A549 (cell line): Measurements from ENCODE around the gene TRAPPC3. TPM values are rescaled to one million over a fixed set of nuclear protein-coding genes. Genes with fewer than 3 reads are reported as not detected.

ENCODE experiments used
- ATAC-seq, 2 experiments: fragments of 200-7000 bp in 1 of 2; fragments of >200 bp in 1 of 2; cut with Nextera tagmentation in 1 of 2; cut with Tn5 transposase in 1 of 2; 3 replicates each; pipeline versions ENCODE4 v1.8.0 to v1.9.1; 2018 to 2020; ENCODE audit warnings: mild to moderate bottlenecking in 1 of 2, moderate library complexity in 1 of 2
- CTCF ChIA-PET: fragments of 300-600 bp; sonication (Branson Sonifier 250); formaldehyde crosslinking; extraction: SDS; loops from one replicate; lab custom pipeline; 2021; ENCODE audit warnings: antibody characterized with exemption, inconsistent platforms; lab: Yijun Ruan, JAX
- POLR2A ChIA-PET: fragments of 350-600 bp; formaldehyde crosslinking; extraction: SDS; loops from one replicate; lab custom pipeline; 2021; ENCODE audit warnings: antibody characterized with exemption, inconsistent platforms; lab: Yijun Ruan, JAX
- DNase-seq, 2 experiments: peaks; one replicate each; pipeline versions ENCODE4 v3.0.0 to v3.0.0-alpha.2; 2011 to 2016; ENCODE audit warnings: low read depth in 1 of 2, low spot score in 1 of 2
- FAIRE-seq: peaks from 2 replicates; lab custom pipeline; 2011; peaks lifted over from hg19 to GRCh38; lab: Jason Lieb, UNC
- H3K27ac ChIP-seq, 2 experiments: fragments of >200 bp; sonication (Bioruptor Twin); formaldehyde crosslinking; 3 replicates each; pipeline ENCODE4 v1.5.1; 2016 to 2017
- H3K4me1 ChIP-seq: fragments of >200 bp; sonication (Bioruptor Twin); formaldehyde crosslinking; 3 replicates; pipeline ENCODE4 v1.6.1; 2016
- H3K4me2 ChIP-seq: fragments of >200 bp; sonication (Bioruptor Twin); formaldehyde crosslinking; 3 replicates; pipeline ENCODE4 v1.6.1; 2016
- H3K4me3 ChIP-seq: fragments of >200 bp; sonication (Bioruptor Twin); formaldehyde crosslinking; 3 replicates; pipeline ENCODE4 v1.5.1; 2016
- H3K9me3 ChIP-seq: fragments of >200 bp; sonication (Bioruptor Twin); formaldehyde crosslinking; 3 replicates; pipeline ENCODE4 v1.6.1; 2016
- CBX2 ChIP-seq: fragments of 200-600 bp; sonication (generic); IDR thresholded peaks from 2 replicates; pipeline ENCODE4 v1.6.1; 2016; ENCODE audit warnings: low read depth, mild to moderate bottlenecking, borderline replicate concordance
- CHD2 ChIP-seq: fragments of 150-350 bp; IDR thresholded peaks from 2 replicates; pipeline ENCODE4 v1.6.1; 2014; ENCODE audit warnings: low read length; ENCODE audit not compliant: partially characterized antibody
- EHF ChIP-seq: fragments of 250-450 bp; sonication (Bioruptor Pico); IDR thresholded peaks from 2 replicates; pipeline ENCODE4 v1.5.0; 2020; ENCODE audit warnings: mild to moderate bottlenecking
- ESRRA ChIP-seq: fragments of 150-350 bp; IDR thresholded peaks from 2 replicates; pipeline ENCODE4 v1.6.1; 2014; ENCODE audit warnings: mild to moderate bottlenecking, low read length, borderline replicate concordance
- FOXS1 ChIP-seq: fragments of 250-450 bp; sonication (Bioruptor Pico); IDR thresholded peaks from 2 replicates; pipeline ENCODE4 v1.5.0; 2020; ENCODE audit warnings: mild to moderate bottlenecking, moderate library complexity
- JUN ChIP-seq, 2 experiments: fragments of >200 bp; sonication (Bioruptor Twin); formaldehyde crosslinking; IDR thresholded peaks; 2 replicates in 1 of 2; 3 replicates in 1 of 2; pipeline ENCODE4 v1.6.1; 2016 to 2017
- NFE2L2 ChIP-seq: fragments of 150-350 bp; conservative IDR thresholded peaks from 2 replicates; pipeline ENCODE4 v1.6.1; 2014; ENCODE audit warnings: low read length
- RCOR1 ChIP-seq: fragments of 150-350 bp; IDR thresholded peaks from 2 replicates; pipeline ENCODE4 v1.6.1; 2014; ENCODE audit warnings: antibody characterized with exemption, low read length, low read depth
- TFCP2L1 ChIP-seq: fragments of 250-450 bp; sonication (Bioruptor Pico); IDR thresholded peaks from 2 replicates; pipeline ENCODE4 v1.5.0; 2021; ENCODE audit warnings: mild to moderate bottlenecking
- TP53 ChIP-seq: fragments of 250-450 bp; sonication (Bioruptor Pico); IDR thresholded peaks from 2 replicates; pipeline ENCODE4 v1.5.0; 2021; ENCODE audit warnings: mild to moderate bottlenecking, moderate library complexity
- ZNF302 ChIP-seq: fragments of 250-450 bp; sonication (Bioruptor Pico); IDR thresholded peaks from 2 replicates; pipeline ENCODE4 v1.9.0; 2021; ENCODE audit warnings: inconsistent platforms, mild to moderate bottlenecking, moderate library complexity
- WGBS: methylation state at CpG from one replicate; pipeline ENCODE4 v1.1.6; 2017; ENCODE audit errors: missing lambda C conversion rate; 5-methylcytosine and 5-hydroxymethylcytosine counted together
- polyA plus RNA-seq, 4 experiments: library from polyadenylated mRNA; depleted of rRNA in 3 of 4; stranded (reverse); fragments of >200 nt; fragmentation: RNase III in 1 of 4; extraction: RNeasy Plus Mini Kit Qiagen cat#74134 plus additional on column Dnase treatment in 1 of 4; gene quantifications; 2 replicates in 3 of 4; 3 replicates in 1 of 4; pipeline ENCODE4 v1.2.3, GENCODE V29; 2011 to 2017
- TF ChIP-seq, protein P1 (sequence below): fragments of >200 bp; sonication (Bioruptor Twin); formaldehyde crosslinking; IDR thresholded peaks from 2 replicates; pipeline ENCODE4 v1.6.1; 2016
- TF ChIP-seq, protein P2 (sequence below): fragments of >200 bp; sonication (Bioruptor Twin); formaldehyde crosslinking; IDR thresholded peaks from 3 replicates; pipeline ENCODE4 v1.6.1; 2016
- TF ChIP-seq, protein P3 (sequence below): fragments of >200 bp; sonication (Bioruptor Twin); formaldehyde crosslinking; IDR thresholded peaks from 3 replicates; pipeline ENCODE4 v1.5.1; 2016
- TF ChIP-seq, protein P4 (sequence below): IDR thresholded peaks from 2 replicates; pipeline ENCODE4 v1.6.1; 2012
- TF ChIP-seq, protein P5 (sequence below): fragments of 250-450 bp; sonication (Bioruptor Pico); IDR thresholded peaks from 2 replicates; pipeline ENCODE4 v1.5.0; 2021; ENCODE audit warnings: mild to moderate bottlenecking, moderate library complexity, borderline replicate concordance

The TRAPPC3 gene
- polyA plus RNA-seq, 2 of the 4 experiments (the other 2 are of a cell fraction), result 62.2 to 103 TPM

DNA sequence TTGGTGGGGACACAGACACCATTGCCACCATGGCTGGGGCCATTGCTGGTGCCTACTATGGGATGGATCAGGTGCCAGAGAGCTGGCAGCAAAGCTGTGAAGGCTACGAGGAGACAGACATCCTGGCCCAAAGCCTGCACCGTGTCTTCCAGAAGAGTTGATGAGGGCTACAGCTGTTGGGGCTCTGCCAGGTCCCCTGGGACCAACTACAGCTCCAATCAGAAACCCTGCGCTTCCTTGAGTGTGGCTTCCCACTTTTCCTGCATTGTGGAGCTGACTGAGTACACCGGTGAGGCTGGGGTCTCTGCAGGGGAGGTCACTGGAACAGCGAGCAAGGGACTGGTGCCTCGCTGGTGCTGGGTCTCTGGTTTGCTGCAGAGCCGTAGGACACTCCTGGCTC, 56.1 kb downstream of the TRAPPC3 start:
- no peak overlapping the region for H3K4me2 ChIP-seq
- no peaks in the 10 kb centered on the region for H3K9me3 ChIP-seq
- DNase-seq, result no peak
- no peak overlapping the region for H3K27ac ChIP-seq
- ATAC-seq, result no peak
- peaks cover 6% of the 10 kb centered on the region for H3K4me1 ChIP-seq
- CTCF ChIA-PET, result interaction anchor here (1.2 to 1.8 kb wide), 2 partner anchors 41 to 192 kb away, joined by 3 to 9 read pairs; no protein-coding TSS in a partner anchor
- 92% methylated on average over 3 of the region's 7 CpGs for WGBS
- no peak for FAIRE-seq
- no peak overlapping the region for H3K4me3 ChIP-seq
- POLR2A ChIA-PET, result no interaction called here
- no peak for TF ChIP-seq CHD2
- no peak for TF ChIP-seq CBX2
- TF ChIP-seq JUN (IDR thresholded peaks at IDR 0.05), result no peak
- TF ChIP-seq, protein P1, sequence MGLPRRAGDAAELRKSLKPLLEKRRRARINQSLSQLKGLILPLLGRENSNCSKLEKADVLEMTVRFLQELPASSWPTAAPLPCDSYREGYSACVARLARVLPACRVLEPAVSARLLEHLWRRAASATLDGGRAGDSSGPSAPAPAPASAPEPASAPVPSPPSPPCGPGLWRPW, result no peak
- no peak for TF ChIP-seq NFE2L2
- no peak for TF ChIP-seq EHF (CRISPR knock-in tag)
- TF ChIP-seq ESRRA, result no peak
- TF ChIP-seq, protein P2, sequence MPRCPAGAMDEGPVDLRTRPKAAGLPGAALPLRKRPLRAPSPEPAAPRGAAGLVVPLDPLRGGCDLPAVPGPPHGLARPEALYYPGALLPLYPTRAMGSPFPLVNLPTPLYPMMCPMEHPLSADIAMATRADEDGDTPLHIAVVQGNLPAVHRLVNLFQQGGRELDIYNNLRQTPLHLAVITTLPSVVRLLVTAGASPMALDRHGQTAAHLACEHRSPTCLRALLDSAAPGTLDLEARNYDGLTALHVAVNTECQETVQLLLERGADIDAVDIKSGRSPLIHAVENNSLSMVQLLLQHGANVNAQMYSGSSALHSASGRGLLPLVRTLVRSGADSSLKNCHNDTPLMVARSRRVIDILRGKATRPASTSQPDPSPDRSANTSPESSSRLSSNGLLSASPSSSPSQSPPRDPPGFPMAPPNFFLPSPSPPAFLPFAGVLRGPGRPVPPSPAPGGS, result no peak
- no peak for TF ChIP-seq ZNF302

DNA sequence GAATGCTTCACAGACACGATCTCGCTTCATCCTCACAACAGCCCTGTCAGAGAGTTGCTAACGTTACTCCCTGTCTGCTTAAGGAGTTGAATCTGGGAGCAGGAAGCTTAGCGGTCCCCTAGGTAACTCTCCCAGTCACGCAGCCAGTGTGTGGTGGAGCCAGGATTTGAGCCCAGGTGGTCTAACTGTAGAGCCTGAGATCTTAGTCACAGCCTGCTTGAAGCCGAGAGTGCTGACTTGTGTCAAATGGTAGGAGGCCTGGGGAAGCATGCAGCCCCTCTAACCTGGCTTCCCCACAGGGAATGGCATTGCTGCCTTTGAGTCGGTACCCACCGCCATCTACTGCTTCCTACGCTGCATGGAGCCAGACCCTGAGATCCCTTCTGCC, 56.5 kb downstream of the TRAPPC3 start:
- POLR2A ChIA-PET, result no interaction called here
- Histone ChIP-seq H3K9me3 (no peaks in the 10 kb centered on the region), H3K27ac (no peak overlapping the region), H3K4me2 (no peak overlapping the region), H3K4me1 (peaks cover 6% of the 10 kb centered on the region), H3K4me3 (no peak overlapping the region)
- WGBS, result 98% methylated on average over 7 of the region's 9 CpGs
- ATAC-seq (no peak), DNase-seq (no peak), FAIRE-seq (no peak)
- TF ChIP-seq, protein P3, sequence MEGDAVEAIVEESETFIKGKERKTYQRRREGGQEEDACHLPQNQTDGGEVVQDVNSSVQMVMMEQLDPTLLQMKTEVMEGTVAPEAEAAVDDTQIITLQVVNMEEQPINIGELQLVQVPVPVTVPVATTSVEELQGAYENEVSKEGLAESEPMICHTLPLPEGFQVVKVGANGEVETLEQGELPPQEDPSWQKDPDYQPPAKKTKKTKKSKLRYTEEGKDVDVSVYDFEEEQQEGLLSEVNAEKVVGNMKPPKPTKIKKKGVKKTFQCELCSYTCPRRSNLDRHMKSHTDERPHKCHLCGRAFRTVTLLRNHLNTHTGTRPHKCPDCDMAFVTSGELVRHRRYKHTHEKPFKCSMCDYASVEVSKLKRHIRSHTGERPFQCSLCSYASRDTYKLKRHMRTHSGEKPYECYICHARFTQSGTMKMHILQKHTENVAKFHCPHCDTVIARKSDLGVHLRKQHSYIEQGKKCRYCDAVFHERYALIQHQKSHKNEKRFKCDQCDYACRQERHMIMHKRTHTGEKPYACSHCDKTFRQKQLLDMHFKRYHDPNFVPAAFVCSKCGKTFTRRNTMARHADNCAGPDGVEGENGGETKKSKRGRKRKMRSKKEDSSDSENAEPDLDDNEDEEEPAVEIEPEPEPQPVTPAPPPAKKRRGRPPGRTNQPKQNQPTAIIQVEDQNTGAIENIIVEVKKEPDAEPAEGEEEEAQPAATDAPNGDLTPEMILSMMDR, result no peak
- TF ChIP-seq RCOR1 (no peak), TFCP2L1 (CRISPR knock-in tag) (no peak), CBX2 (no peak), FOXS1 (CRISPR knock-in tag) (no peak)
- TF ChIP-seq, protein P4, sequence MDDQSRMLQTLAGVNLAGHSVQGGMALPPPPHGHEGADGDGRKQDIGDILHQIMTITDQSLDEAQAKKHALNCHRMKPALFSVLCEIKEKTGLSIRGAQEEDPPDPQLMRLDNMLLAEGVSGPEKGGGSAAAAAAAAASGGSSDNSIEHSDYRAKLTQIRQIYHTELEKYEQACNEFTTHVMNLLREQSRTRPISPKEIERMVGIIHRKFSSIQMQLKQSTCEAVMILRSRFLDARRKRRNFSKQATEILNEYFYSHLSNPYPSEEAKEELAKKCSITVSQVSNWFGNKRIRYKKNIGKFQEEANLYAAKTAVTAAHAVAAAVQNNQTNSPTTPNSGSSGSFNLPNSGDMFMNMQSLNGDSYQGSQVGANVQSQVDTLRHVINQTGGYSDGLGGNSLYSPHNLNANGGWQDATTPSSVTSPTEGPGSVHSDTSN, result no peak
- TF ChIP-seq, protein P2, result no peak
- CTCF ChIA-PET, result interaction anchor here (1.2 to 1.8 kb wide), 2 partner anchors 41 to 193 kb away, joined by 3 to 9 read pairs; no protein-coding TSS in a partner anchor

DNA sequence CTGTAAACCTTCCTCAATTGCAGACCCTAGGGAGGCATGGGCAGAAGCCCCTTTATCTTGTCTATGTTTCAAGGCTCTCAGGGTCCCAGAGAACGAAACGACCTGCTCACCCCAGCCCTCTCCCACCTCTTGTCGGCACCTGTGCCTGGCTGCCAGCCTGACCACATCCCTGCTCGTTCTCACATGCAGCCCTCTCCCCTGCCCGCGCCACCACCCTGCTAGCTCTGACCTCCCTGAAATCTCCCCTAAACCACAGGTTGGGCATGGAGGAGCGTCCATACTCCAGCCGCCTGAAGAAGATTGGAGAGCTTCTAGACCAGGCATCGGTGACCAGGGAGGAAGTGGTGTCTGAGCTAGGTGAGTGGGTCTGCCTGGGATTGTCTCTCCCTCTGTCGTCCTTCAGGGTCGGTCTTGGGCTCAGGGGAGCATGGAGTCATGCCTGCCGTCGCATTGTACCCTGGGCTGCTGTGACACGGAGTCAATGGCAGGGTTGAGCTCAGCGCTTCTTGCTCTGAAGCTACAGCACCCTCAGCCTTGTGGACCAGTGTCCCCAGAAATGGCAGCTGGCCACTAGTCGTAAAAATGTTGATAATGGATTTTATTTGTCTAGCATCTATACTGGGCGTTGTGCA, 57.0 kb downstream of the TRAPPC3 start:
- Histone ChIP-seq H3K4me3 (no peak overlapping the region), H3K9me3 (no peaks in the 10 kb centered on the region), H3K4me1 (peaks cover 6% of the 10 kb centered on the region), H3K4me2 (no peak overlapping the region), H3K27ac (no peak overlapping the region)
- ChIA-PET CTCF (interaction anchor here (1.2 to 1.8 kb wide), 2 partner anchors 42 to 193 kb away, joined by 3 to 9 read pairs; no protein-coding TSS in a partner anchor), POLR2A (no interaction called here)
- DNase-seq (no peak), ATAC-seq (no peak), FAIRE-seq (no peak)
- 87% methylated on average over 13 of the region's 17 CpGs for WGBS
- TF ChIP-seq RCOR1, result no peak
- TF ChIP-seq, protein P5, sequence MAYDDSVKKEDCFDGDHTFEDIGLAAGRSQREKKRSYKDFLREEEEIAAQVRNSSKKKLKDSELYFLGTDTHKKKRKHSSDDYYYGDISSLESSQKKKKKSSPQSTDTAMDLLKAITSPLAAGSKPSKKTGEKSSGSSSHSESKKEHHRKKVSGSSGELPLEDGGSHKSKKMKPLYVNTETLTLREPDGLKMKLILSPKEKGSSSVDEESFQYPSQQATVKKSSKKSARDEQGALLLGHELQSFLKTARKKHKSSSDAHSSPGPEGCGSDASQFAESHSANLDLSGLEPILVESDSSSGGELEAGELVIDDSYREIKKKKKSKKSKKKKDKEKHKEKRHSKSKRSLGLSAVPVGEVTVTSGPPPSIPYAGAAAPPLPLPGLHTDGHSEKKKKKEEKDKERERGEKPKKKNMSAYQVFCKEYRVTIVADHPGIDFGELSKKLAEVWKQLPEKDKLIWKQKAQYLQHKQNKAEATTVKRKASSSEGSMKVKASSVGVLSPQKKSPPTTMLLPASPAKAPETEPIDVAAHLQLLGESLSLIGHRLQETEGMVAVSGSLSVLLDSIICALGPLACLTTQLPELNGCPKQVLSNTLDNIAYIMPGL (CRISPR knock-in tag), result no peak
- no peak for TF ChIP-seq TP53 (CRISPR knock-in tag)
